Measurements from ENCODE around the gene PIGS.
"Not testable (repeated sequence)": the region's sequence is repeated elsewhere in the genome, so short reads cannot be mapped to it uniquely, and the experiment has no call there.

Gene PIGS

GRCh38 chr17:28528327-28529012, 42.9 kb downstream of the PIGS start:
- DNase-seq, result no peak

DNA sequence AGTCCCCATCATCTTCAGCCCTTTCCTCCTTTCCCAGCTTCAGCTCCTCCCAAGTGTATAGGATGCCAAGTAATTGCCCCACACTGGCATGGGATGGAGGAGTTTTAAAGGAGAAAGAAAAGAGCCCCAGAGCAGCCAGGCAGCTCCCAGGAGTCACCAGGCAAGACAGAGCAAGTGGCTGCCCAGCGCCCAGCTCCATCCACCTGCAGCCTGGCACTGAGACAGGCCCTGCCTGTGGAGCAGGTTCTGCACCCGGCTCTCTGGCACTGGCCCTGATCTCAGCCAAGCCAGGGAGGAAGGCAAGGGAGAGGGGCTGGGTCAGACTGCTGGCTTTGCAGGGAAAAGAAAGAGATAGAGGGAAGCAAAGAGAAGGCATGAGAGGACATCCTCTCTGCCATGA, 43.5 kb downstream of the PIGS start:
- DNase-seq, result no peak

GRCh38 chr17:28527181-28527681, 44.1 kb downstream of the PIGS start:
- DNase-seq, result no peak

GRCh38 chr17:28526381-28526780, 44.9 kb downstream of the PIGS start:
- DNase-seq, result no peak

- DNase-seq, result no peak
Measured at GRCh38 chr17:28524476-28525424, 46.6 kb downstream of the PIGS start.

DNA sequence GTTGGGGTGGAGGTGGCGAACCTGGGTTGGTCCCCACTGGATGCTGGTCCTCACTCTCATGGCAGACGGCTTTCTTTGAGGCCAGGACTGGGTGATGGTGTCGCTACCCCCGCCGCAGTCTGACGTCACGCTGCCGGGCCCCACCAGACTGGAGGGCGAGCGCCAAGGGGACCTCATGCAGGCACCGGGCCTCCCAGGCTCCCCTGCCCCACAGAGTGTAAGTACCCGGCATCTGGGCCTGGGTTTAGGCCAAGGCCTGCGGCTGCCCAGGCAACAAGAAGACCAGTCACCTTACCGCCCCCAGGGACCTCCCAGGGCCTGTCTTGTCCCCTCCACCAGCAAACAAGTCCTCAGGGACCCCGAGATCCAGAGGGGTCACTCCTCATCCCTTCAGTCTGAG, 47.4 kb downstream of the PIGS start:
- DNase-seq, result no peak

GRCh38 chr17:28523186-28523585, 48.1 kb downstream of the PIGS start:
- DNase-seq, result no peak

GRCh38 chr17:28522281-28522680, 49.0 kb downstream of the PIGS start:
- DNase-seq, result not testable (repeated sequence)

DNA sequence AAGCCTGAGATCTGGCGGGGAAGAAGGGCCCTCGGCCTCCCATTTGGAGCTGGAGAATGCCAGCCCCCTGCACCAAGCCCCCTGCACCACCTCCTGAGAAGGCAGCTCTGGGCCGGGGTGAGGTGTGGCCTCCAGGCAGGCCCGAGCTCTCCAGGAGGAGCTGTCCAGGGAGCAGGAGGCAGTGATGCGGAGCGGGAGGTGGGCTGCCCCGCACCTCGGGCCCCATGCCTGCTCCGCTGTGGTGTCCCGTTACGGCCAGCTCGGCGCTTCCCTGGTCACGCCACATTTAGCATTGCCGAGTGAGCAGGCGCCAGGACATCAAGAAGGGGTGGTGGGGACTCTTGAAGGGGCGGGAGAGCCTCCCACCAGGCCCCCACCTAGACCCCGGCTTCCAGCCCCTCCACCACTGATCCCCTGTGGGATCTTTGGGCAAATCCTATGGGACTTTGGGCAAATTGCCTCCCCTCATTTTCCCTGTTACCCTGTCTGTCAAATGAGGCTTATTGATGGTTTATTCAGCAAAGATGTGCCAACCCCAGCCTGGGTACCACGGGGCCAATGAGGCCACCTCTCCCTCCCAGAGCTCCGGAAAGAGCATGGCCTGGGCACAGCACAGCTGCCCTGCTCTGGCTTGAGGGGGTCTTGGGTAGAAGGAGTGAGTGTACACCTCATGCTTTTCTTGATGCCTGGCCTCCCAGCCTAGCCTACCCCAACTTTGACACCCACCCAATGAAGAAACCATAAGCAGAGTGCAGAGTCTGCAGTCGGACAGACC, 49.8 kb downstream of the PIGS start:
- no peak for DNase-seq

DNA sequence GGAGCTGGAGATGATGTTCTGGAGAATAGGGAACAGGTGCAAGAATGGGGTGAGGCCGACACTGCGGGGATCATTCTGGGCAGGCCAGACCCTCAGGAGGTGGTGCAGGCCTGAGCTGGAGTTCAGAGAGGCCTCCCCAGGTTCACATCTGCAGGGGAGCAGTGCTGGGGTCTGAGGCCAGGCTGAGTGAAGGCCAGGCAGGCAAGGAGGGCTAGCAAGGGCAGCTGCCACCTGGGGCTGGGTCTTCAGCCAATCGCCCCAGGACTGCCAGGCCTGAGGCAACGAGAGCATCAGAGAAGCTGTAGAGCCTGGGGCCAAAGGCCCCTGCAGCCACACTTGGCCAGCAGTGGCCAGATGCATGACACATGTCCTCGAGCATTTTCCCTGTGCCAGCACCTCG, 50.6 kb downstream of the PIGS start:
- no peak for DNase-seq

- DNase-seq, result no peak
Measured at GRCh38 chr17:28519236-28519635, 52.1 kb downstream of the PIGS start.

DNA sequence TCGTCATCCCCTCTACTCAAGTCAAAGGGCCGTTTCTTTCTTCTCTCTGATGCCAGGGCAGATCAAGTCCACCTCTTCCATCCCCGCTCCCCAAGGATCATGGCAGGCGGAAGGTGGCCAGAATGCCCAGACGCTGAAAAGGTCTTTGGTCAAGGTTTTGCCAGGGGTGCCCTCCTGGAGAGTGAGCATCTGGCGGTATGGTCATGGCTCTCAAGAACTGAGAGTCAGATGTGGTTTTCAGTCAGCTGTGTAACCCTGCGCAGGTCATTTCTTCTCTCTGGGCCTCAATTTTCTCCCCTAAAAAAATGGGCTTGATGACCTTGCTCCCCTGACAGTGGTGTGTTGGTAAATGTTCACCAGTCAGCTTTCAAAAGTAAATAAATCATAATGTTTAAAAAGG, 52.7 kb downstream of the PIGS start:
- no peak for DNase-seq

DNA sequence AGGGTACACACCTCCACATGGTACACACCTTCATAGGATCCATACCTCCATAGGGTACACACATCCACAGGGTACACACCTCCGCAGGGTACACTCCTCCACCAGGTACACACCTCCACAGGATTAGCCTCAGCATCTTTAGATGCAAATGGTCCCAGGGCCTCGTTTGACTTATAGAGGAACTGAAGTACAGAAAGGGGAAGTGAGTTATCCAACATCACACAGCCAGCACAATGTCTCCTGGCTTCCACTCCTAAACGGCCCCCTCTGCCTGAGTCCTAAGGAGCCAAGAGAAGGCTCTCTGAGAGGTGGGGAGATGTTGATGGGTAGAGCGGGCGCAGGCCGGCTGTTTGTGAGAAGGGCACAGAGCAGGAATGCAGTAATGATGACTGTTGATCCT, 53.2 kb downstream of the PIGS start:
- no peak for DNase-seq

DNA sequence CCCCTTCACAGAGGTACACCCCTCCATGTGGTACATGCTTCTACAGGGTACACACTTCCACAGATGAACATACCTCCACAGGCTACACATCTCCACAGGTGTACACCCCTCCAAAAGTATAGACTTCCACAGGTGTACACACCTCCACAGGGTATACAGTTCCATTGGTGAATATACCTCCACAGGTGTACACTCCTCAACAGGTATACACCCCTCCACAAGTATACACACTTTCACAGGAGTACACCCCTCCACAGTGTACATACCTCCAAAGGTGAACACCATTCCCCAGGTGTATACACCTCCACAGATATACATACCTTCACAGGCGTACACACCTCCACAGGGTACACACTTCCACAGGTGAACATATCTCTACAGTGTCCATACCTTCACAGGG, 55.8 kb downstream of the PIGS start:
- DNase-seq, result no peak

- DNase-seq, result no peak
Measured at GRCh38 chr17:28514561-28515002, 56.7 kb downstream of the PIGS start.

- no peak for DNase-seq
Measured at GRCh38 chr17:28513476-28513875, 57.8 kb downstream of the PIGS start.

DNA sequence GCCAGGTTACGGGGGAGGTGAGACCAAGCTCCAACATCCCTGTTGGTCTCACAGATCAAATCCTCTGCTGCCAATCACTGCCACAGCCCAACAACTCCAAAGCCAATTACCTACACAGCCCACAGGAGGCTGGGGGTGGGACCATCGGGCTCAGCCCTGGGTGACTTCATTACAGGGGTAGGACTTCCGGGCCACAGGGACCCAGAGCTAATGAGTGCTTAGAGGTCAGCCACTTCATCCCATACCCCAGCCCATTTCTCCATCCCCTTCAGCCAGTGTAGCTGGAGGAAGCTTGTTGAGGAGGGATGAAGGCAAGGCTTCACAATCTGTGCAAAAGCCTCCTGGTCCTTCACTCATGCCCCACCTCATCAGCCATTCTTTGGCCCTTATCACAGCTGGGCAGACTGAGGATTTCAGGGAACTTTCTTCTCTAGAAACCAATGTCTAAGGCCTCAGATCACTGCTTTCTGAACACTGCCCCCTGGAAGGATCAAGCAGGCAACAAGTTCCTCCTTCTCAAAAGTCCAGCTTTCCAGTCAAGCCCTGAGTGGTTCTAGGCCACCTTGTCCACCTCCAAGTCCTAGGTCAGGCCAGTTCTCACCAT, 59.4 kb downstream of the PIGS start:
- DNase-seq, result no peak

DNA sequence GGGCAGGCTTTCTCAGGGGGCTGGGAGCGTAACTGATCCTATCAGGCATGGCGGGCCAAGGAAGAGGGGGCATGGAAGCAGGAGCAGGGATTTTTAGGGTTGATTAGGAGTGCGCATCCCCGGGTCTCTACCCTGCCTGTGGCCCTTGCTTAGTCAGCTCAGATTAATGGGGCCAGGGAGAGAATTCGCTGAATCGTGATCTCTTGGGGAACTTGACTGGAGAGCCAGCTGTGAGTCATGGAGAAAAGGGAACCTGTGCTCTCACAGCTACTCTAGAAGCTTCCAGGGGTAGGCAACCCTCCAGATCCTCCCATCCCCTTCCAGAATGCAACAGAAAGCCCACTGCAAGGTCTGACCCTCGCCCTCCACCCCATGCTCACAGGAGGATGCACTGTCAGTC, 61.5 kb downstream of the PIGS start:
- no peak for DNase-seq

GRCh38 chr17:28508211-28508724, 63.1 kb downstream of the PIGS start:
- DNase-seq, result no peak

GRCh38 chr17:28507567-28508203, 63.6 kb downstream of the PIGS start:
- no peak for DNase-seq

DNA sequence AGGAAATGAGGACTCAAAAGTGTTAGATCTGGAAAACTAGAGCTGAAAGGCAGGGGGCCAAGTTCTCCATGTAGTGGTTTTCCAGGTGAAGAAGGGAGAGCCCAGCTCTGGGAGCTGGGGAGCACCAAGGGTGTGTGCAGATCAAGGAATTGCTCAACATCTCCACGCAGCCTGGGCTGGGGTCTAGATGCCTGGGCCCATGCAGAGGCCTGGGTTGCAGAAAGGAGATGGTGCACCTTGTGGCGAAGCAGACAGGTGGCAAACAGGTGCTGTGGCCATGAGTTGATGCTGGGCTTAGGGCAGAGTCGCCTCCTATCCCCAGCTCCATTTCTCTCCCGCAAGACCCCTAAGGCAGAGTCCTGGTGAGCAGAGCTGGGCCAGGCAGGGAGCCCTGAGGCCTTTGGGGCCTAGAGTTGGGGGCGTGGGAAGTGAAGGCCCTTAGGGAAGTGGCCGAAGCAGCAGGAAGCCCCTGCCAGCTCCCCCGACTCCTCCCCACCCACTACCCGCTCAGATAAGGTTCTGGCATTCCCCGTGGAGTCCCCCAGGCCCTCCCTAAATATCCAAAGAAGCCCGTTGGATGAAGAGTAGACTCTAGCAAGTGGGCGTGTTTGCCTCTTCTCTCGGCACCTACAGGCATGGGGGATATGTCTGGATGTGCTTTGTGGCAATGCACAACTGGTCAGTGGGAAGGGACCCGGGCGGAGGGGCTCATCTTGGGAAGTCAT, 64.4 kb downstream of the PIGS start:
- DNase-seq, result no peak

Measured in activated CD4-positive, alpha-beta T cell treated with anti-CD3 and anti-CD28 coated beads, Interleukin-2, amount 50 U/mL, for 16 hours (primary cell).